Measurements from ENCODE around the gene RANBP17.
"Not testable (repeated sequence)": the region's sequence is repeated elsewhere in the genome, so short reads cannot be mapped to it uniquely, and the experiment has no call there.

RANBP17 gene

DNA sequence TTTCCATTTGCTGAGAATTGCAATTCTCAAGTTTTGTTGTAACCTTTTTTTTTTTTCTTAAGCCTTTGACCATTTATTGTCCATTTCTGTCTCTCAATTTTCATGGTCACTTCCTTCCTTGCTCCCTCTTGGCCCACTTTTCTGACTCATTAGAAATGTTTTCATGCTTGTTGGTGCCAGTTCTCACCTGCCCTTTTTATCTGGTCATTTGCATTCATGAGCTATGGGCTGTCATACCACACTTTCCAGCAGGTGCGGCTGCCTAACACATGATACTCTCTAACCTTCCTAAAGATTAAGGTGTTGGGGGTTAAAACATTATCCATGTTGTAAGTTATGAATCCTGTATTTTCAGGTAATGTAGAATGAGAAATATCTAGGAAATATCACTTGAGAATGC, 296.8 kb downstream of the RANBP17 start:
- TF ChIP-seq, protein P1, sequence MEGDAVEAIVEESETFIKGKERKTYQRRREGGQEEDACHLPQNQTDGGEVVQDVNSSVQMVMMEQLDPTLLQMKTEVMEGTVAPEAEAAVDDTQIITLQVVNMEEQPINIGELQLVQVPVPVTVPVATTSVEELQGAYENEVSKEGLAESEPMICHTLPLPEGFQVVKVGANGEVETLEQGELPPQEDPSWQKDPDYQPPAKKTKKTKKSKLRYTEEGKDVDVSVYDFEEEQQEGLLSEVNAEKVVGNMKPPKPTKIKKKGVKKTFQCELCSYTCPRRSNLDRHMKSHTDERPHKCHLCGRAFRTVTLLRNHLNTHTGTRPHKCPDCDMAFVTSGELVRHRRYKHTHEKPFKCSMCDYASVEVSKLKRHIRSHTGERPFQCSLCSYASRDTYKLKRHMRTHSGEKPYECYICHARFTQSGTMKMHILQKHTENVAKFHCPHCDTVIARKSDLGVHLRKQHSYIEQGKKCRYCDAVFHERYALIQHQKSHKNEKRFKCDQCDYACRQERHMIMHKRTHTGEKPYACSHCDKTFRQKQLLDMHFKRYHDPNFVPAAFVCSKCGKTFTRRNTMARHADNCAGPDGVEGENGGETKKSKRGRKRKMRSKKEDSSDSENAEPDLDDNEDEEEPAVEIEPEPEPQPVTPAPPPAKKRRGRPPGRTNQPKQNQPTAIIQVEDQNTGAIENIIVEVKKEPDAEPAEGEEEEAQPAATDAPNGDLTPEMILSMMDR (IDR thresholded peaks at IDR 0.05; ENCODE audit: borderline replicate concordance, insufficient read depth, low read depth, low read length), result no peak

DNA sequence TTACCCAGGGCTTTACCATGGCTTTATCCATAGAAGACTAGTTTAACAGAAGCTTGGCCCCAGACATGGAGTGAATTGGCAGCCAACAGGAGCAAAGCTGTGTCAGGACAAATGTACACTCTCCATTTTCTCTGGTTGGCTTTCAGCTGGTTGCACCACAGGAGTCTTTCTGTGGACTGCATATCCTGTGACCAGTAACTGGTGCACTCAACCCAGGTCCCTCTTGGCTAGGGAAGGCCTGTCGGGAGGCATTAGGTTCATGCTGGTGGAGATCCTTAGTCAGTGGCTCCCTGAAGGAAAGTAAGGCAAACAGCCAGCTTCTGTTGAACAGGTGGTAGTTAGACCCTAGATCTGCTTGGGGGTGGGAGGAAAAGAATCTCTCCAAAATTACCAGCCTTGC, 300.3 kb downstream of the RANBP17 start:
- TF ChIP-seq, protein P1 (IDR thresholded peaks at IDR 0.05; ENCODE audit: borderline replicate concordance, insufficient read depth, low read depth, low read length), result no peak
- H3K4me3 ChIP-seq (ENCODE audit: low read depth, low read length), result no peak overlapping the region

More for the DNA sequence above, 296.8 kb downstream of the RANBP17 start:
- no peak overlapping the region for H3K4me3 ChIP-seq (ENCODE audit: low read depth, low read length)

DNA sequence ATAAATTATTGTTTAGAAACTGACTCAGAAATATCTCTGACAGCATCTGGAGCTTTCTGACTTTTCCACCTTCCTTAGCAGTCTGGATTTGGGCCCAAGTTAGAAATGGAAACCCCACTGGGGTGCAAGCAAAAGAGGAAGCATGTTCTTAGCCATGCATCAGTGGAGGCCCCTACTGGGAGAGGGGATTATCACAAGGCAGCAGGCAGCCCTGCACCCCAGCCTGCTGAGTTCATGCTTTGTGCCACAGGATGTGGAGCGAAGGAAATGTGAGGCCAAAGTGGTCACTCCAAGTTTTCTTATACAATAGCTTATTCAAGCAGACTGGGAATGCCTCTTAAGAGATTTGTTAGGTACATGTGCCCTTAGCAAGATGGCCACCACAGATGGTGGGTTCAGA, 300.8 kb downstream of the RANBP17 start:
- no peak overlapping the region for H3K4me3 ChIP-seq (ENCODE audit: low read depth, low read length)
- TF ChIP-seq, protein P1 (IDR thresholded peaks at IDR 0.05; ENCODE audit: borderline replicate concordance, insufficient read depth, low read depth, low read length), result peak; percentile 55; the same call in 1 of the 2 replicates

DNA sequence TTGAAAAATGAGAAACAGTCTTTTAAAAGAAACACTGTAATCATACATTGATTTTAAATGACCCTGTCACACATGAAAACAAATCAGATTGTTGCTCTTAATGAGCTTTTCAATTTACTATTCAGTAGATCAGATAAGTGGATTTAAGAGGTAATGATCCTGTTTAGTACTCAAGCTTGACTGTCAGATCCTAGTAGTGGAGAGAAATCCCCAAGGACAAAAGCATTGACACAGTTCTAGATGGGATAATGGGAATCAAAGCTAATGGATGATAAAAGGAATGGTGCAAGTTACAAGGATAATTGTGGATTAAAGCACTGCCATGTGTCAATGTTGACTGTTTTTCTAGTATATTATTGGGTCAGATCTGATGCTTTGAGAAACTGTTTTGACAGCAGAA, 304.9 kb downstream of the RANBP17 start:
- TF ChIP-seq, protein P1 (IDR thresholded peaks at IDR 0.05; ENCODE audit: borderline replicate concordance, insufficient read depth, low read depth, low read length), result no peak
- no peak overlapping the region for H3K4me3 ChIP-seq (ENCODE audit: low read depth, low read length)

DNA sequence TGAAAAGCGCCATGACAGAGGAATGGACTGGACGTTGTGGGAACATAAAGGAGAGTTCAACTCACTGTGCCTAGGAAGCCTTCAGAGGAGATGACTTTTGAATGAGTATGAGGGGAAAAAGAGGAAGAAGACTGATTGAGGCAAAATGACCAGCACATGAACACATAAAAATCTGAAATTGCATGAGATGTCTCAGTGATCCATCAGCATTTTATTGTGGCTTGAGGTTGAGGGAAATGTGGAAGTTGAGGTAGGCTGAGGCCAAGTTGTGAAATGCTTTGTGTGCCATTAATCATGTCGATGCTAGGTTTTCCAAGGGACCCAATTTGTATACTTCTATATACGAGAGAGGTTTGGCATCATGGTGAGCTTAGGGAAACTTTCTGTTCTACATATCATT, 306.4 kb downstream of the RANBP17 start:
- TF ChIP-seq, protein P1 (IDR thresholded peaks at IDR 0.05; ENCODE audit: borderline replicate concordance, insufficient read depth, low read depth, low read length), result no peak
- H3K4me3 ChIP-seq (ENCODE audit: low read depth, low read length), result no peak overlapping the region

DNA sequence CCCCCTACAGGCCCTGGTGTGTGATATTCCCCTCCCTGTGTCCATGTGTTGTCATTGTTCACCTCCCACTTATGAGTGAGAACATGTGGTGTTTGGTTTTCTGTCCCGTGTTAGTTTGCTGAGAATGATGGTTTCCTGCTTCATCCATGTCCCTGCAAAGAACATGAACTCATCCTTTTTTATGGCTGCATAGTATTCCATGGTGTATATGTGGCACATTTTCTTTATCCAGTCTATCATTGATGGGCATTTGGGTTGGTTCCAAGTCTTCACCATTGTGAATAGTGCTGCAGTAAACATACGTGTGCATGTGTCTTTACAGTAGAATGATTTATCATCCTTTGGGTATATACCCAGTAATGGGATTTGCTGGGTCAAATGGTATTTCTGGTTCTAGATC, 313.1 kb downstream of the RANBP17 start:
- H3K4me3 ChIP-seq (ENCODE audit: low read depth, low read length), result not testable (repeated sequence)

DNA sequence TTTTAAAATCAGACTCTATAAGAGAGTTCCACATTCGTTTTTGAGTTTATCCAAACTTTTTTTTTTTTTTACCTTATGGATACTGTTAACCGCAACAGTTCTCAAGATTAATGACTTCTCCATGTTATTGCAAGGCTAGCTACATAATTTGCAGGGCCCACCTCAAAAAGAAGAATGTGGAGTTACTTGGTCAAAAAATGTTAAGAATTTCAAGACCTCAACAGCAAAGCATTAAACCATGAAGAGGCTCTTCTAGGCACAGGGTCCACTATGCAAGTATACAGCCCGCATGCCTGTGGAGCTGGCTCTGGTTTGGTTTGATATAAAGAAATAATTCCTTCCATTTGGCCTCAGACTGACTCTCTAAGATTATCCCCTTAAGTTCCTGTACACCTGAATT, 313.9 kb downstream of the RANBP17 start:
- TF ChIP-seq, protein P1 (IDR thresholded peaks at IDR 0.05; ENCODE audit: borderline replicate concordance, insufficient read depth, low read depth, low read length), result no peak
- H3K4me3 ChIP-seq (ENCODE audit: low read depth, low read length), result no peak overlapping the region

DNA sequence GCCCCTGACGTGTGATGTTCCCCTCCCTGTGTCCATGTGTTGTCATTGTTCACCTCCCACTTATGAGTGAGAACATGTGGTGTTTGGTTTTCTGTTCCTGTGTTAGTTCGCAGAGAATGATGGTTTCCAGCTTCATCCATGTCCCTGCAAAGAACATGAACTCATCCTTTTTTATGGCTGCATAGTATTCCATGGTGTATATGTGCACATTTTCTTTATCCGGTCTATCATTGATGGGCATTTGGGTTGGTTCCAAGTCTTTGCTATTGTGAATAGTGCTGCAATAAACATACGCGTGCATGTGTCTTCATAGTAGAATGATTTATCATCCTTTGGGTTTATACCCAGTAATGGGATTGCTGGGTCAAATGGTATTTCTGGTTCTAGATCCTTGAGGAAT, 316.4 kb downstream of the RANBP17 start:
- H3K4me3 ChIP-seq (ENCODE audit: low read depth, low read length), result not testable (repeated sequence)

Data from GM12875 (cell line).